ENCODE data around the gene OBI1.
"Not testable (repeated sequence)": the region's sequence is repeated elsewhere in the genome, so short reads cannot be mapped to it uniquely, and the experiment has no call there.

Gene OBI1

GRCh38 chr13:78658630-78659449, at the start of gene OBI1:
Gene OBI1, minus strand, starts transcription at chr13:78659155. Its CDS starts 35 bp downstream, at chr13:78659120.
- peak; percentile 94 for DNase-seq

- DNase-seq, result no peak
Measured at GRCh38 chr13:78701383-78701782, 42.4 kb upstream of the OBI1 start.

- no peak for DNase-seq
Measured at GRCh38 chr13:78700121-78700910, 41.4 kb upstream of the OBI1 start.

- no peak for DNase-seq
Measured at GRCh38 chr13:78689011-78689410, 30.1 kb upstream of the OBI1 start.

DNA sequence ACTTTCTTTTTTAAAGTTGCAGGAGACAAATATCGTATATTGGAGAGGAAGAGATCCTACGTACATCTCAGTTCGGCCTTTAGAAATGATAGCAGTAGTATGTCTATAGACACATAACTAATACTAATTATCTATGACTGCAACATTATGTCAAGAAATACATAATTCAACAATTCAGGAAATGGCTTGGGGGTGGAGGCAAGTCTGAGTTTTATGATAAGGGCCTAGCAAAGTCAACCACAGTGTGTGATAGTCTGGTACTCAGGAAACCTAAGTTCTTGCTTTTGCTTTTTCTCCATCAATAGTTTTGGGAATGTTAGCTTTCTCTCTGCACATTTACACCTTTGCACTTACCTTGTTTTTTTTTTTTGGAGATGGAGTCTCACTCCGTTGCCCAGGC, 27.5 kb upstream of the OBI1 start:
- DNase-seq, result no peak

GRCh38 chr13:78680576-78681350, 21.8 kb upstream of the OBI1 start:
- DNase-seq, result no peak

DNA sequence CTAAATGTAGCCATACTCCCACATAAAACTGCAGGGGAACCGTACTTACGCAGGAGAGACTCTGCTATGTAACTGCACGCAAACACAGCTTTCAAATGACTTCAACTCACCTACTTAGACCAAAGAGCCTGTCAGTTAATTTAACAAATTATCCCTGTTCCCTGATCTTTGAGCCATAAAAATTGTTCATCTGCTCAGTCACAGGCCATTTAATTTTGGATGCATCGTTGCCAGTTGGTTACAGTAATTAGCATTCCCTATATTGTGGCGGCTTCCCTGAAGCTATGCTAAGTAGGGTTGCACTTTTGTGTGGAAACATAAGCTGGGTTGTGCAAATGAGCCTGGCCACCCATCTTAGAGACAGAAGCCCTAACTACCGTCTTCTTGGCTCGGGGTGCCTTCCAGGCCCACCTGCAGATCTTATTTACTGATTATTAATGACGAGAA, 21.2 kb upstream of the OBI1 start:
- no peak for DNase-seq

- DNase-seq, result no peak
Measured at GRCh38 chr13:78679329-78679728, 20.4 kb upstream of the OBI1 start.

- no peak for DNase-seq
Measured at GRCh38 chr13:78675112-78675511, 16.2 kb upstream of the OBI1 start.

- DNase-seq, result no peak
Measured at GRCh38 chr13:78674638-78675037, 15.7 kb upstream of the OBI1 start.

DNA sequence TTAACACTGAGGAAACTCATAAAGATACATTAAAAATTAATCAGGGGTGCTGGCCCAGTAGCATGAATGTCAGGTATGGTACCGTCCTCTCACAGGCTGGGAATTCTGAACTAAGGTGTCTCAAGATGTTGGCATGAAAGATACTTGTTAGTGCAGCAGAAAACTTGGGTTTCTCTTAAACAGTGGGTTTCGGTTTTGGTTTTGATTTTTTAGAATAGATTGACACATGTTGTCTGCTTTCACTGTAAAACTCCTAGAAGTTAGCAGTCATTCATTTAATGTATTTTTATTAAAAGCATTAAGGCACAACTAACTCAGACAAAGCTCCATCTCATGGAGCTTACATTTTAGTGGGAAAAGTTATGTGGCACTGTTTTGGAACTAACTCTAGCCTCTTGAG, 3.5 kb upstream of the OBI1 start:
- no peak for DNase-seq

GRCh38 chr13:78660495-78660857, 1.5 kb upstream of the OBI1 start:
- no peak for DNase-seq

DNA sequence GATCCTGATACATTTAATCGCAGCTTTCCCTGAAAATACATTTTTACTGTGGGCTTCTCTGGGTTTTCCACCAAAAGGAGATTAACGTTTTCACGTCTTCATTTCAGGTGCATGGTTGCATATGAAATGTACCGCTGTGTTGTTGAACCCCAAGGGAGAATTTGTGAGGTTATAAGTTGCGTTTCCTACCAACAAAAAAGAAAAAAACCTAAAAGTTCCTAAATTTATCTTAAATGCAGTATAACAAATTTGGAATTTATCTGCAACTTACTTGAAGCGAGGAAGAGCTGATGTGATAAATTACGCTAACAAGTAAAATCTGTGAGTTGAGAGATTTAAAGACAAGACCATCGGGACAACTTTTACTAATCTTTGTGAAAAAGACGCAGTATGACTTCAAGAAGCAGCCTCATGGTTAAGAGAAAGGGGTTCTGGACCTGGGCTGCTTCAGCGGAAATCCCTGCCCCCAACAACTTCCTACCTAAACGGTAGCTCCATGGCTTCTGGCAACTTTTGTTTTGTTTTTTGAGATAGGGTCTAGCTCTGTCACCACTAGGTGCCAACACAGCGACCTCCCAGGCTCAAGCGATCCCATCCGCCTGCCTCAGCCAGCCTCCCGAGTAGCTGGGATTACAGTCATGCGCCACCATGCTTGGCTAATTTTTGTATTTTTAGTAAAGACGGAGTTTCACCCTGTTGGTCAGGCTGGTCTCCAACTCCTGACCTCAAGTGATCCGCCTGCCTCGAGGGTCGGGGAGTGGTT, 958 bp upstream of the OBI1 start:
- DNase-seq, result no peak

GRCh38 chr13:78659450-78659730, 435 bp upstream of the OBI1 start:
- DNase-seq, result no peak

GRCh38 chr13:78657699-78658629, 991 bp downstream of the OBI1 start:
- DNase-seq, result no peak

- no peak for DNase-seq
Measured at GRCh38 chr13:78655906-78656305, 3.0 kb downstream of the OBI1 start.

GRCh38 chr13:78655007-78655406, 3.9 kb downstream of the OBI1 start:
- no peak for DNase-seq

DNA sequence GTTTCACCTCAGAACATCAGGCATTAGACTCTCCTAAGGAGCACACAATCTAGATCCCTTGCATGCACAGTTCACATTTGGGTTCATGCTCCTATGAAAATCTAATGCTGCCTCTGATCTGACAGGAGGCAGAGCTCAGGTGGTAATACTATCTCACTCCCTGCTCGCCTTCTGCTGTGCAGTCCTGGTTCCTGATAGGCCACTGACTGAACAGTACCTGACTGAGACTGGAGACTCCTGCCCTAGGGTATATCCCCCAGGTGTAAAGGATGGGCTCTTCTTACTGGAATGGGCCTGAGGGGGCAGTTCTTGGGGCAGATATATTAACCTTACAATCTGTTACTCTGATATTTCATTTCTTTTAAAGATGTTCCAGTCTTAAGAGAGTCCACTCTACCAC, 6.3 kb downstream of the OBI1 start:
- no peak for DNase-seq

DNA sequence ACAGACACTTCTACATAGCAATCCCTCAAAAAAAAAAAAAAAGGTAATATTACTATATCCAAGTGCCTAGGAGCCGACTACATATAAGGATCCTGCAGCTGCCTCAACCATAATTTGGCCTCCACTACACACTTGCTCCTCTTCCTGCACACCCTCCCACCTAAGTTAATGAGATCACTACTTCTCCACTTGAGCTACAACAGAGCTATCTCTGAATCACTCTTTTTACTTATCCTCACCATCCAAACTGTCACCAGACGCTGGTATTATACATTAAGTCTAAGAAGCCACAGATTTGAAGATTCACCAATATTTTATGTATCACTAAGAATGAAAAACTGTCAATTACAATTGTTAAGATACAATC, 8.3 kb downstream of the OBI1 start:
- no peak for DNase-seq

DNA sequence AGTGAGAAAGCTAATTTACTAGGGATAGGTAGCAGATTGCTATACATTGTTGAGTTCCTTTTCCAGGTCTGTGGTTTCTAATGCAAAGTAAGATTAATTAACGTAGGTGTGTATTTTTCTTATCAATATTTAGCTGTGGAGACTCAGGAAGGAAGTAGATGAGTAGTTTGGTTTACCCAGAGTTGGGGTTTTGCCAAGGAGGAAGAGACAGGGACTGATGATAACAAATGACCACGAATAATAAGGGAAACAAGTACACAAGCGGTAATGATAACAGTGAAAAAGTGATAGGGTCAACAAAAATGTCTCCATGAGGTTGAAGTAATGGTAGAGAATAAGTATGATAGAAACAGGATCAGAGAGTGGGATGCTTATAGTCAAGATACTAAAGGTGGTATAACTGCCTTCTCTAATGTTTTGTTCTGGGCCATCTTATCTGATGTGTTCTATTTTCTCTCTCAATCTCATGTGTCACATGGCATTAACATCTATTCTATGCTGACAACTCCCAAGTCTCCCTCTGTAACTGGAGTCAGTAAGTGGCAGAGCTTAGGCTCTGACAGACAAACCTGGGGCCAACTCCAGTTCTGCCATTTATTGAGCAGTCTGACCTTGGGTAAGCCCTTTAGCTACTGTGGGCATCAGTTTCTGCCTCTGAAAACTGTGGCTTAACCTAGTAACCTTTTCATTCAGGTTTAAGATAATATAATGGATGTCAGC, 8.8 kb downstream of the OBI1 start:
- DNase-seq, result no peak

DNA sequence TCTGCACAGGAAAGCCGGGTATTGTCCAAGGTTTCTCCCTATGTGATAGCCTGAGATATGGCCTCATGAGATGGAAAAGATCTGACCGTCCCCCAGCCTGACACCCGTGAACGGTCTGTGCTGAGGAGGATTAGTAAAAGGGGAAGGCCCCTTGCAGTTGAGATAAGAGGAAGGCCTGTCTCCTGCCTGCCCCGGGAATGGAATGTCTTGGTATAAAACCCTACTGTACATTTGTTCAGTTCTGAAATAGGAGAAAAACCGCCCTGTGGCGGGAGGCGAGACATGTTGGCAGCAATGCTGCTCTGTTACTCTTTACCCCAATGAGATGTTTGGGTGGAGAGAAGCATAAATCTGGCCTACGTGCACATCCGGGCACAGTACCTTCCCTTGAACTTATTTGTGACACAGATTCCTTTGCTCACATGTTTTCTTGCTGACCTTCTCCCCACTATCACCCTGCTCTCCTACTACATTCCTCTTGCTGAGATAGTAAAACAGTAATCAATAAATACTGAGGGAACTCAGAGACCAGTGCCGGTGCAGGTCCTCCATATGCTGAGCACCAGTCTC, 11.8 kb downstream of the OBI1 start:
- DNase-seq, result not testable (repeated sequence)

All from femur (tissue), 1 donor.